Measurements from ENCODE around the gene PDZD7. TPM values are rescaled to one million over a fixed set of nuclear protein-coding genes. Genes with fewer than 3 reads are reported as not detected.

PDZD7 gene
- polyA plus RNA-seq, 1 donor from 2014 or later: 1.5 TPM

DNA sequence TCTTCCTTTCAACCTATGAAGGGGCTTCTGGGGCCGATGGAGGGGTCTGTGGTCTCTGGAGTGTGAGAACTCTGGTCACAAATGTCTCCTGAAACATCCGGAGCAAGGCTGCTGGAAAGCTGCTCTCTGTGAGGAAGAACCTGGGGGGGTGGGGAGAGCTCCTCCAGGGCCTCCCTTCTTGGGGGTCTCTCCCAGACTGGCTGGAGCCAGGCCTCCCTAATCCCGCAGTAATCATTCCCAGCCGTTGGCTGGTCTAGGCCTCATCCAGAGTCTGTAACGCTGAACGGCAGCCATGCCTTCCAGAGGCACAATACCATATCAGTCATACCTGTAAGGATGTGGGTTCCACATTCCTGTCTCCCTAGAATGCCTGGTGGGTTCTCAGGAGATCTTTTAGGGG, 35.7 kb downstream of the PDZD7 start:
- Histone ChIP-seq H3K9me3 (ENCODE audit: low read length) (no peaks in the 10 kb centered on the region), H3K27ac (ENCODE audit: low read length) (no peak overlapping the region), H3F3A (ENCODE audit: insufficient read depth, low read length, poor library complexity, severe bottlenecking) (no peaks in the 10 kb centered on the region), H3K9ac (ENCODE audit: low read length) (no peak overlapping the region), H3K9me2 (ENCODE audit: insufficient read depth, low read length) (no peaks in the 10 kb centered on the region), H3K4me3 (ENCODE audit: low read length) (no peak overlapping the region), H3K27me3 (ENCODE audit: insufficient read depth, low read depth, low read length) (peaks cover 10% of the 10 kb centered on the region), H2AFZ (ENCODE audit: low read depth, low read length) (no peak overlapping the region), H4K20me1 (ENCODE audit: insufficient read depth) (no peaks in the 10 kb centered on the region), H3K4me2 (ENCODE audit: low read length) (no peak overlapping the region), H3K79me2 (replicated peaks; ENCODE audit: insufficient read depth, low read length) (peaks cover 4% of the 10 kb centered on the region), H3K36me3 (ENCODE audit: insufficient read depth, low read length) (no peaks in the 10 kb centered on the region)
- TF ChIP-seq, protein P1, sequence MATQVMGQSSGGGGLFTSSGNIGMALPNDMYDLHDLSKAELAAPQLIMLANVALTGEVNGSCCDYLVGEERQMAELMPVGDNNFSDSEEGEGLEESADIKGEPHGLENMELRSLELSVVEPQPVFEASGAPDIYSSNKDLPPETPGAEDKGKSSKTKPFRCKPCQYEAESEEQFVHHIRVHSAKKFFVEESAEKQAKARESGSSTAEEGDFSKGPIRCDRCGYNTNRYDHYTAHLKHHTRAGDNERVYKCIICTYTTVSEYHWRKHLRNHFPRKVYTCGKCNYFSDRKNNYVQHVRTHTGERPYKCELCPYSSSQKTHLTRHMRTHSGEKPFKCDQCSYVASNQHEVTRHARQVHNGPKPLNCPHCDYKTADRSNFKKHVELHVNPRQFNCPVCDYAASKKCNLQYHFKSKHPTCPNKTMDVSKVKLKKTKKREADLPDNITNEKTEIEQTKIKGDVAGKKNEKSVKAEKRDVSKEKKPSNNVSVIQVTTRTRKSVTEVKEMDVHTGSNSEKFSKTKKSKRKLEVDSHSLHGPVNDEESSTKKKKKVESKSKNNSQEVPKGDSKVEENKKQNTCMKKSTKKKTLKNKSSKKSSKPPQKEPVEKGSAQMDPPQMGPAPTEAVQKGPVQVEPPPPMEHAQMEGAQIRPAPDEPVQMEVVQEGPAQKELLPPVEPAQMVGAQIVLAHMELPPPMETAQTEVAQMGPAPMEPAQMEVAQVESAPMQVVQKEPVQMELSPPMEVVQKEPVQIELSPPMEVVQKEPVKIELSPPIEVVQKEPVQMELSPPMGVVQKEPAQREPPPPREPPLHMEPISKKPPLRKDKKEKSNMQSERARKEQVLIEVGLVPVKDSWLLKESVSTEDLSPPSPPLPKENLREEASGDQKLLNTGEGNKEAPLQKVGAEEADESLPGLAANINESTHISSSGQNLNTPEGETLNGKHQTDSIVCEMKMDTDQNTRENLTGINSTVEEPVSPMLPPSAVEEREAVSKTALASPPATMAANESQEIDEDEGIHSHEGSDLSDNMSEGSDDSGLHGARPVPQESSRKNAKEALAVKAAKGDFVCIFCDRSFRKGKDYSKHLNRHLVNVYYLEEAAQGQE (IDR thresholded peaks at IDR 0.05; ENCODE audit: borderline replicate concordance): no peak
- no peak for TF ChIP-seq EZH2 (IDR thresholded peaks at IDR 0.05; ENCODE audit: borderline replicate concordance, insufficient read depth, low read length, poor library complexity, severe bottlenecking)
- no peak for TF ChIP-seq RAD21 (conservative IDR thresholded peaks at IDR 0.05)
- no peak for TF ChIP-seq EP300 (conservative IDR thresholded peaks at IDR 0.05; ENCODE audit: poor library complexity, severe bottlenecking)
- no peak for TF ChIP-seq POLR2AphosphoS5 (IDR thresholded peaks at IDR 0.05)
- no peak for TF ChIP-seq SMC3 (conservative IDR thresholded peaks at IDR 0.05; ENCODE audit: poor library complexity)
- no peak for TF ChIP-seq MXI1 (conservative IDR thresholded peaks at IDR 0.05; ENCODE audit: poor library complexity, severe bottlenecking)
- no peak for TF ChIP-seq CTCF (IDR thresholded peaks at IDR 0.05; ENCODE audit: poor library complexity, severe bottlenecking)
- TF ChIP-seq TAF1 (IDR thresholded peaks at IDR 0.05; ENCODE audit: low read depth): no peak

- Histone ChIP-seq H3K9me2 (ENCODE audit: insufficient read depth, low read length) (no peaks in the 10 kb centered on the region), H3K27ac (ENCODE audit: low read length) (no peak overlapping the region), H3K4me2 (ENCODE audit: low read length) (no peak overlapping the region), H3K9ac (ENCODE audit: low read length) (peak overlapping the region; percentile 30), H3K36me3 (ENCODE audit: insufficient read depth, low read length) (no peaks in the 10 kb centered on the region), H3F3A (ENCODE audit: insufficient read depth, low read length, poor library complexity, severe bottlenecking) (no peaks in the 10 kb centered on the region), H3K27me3 (ENCODE audit: insufficient read depth, low read depth, low read length) (peaks cover 10% of the 10 kb centered on the region), H3K4me3 (ENCODE audit: low read length) (no peak overlapping the region), H4K20me1 (ENCODE audit: insufficient read depth) (no peaks in the 10 kb centered on the region), H2AFZ (ENCODE audit: low read depth, low read length) (no peak overlapping the region), H3K79me2 (replicated peaks; ENCODE audit: insufficient read depth, low read length) (no peaks in the 10 kb centered on the region), H3K9me3 (ENCODE audit: low read length) (no peaks in the 10 kb centered on the region)
- TF ChIP-seq SMC3 (conservative IDR thresholded peaks at IDR 0.05; ENCODE audit: poor library complexity) (peak; percentile 84), CTCF (IDR thresholded peaks at IDR 0.05; ENCODE audit: poor library complexity, severe bottlenecking) (peak; percentile 85), TAF1 (IDR thresholded peaks at IDR 0.05; ENCODE audit: low read depth) (no peak), RAD21 (conservative IDR thresholded peaks at IDR 0.05) (peak; percentile 81), EZH2 (IDR thresholded peaks at IDR 0.05; ENCODE audit: borderline replicate concordance, insufficient read depth, low read length, poor library complexity, severe bottlenecking) (no peak)
- TF ChIP-seq, protein P1 (IDR thresholded peaks at IDR 0.05; ENCODE audit: borderline replicate concordance): no peak
Measured at GRCh38 chr10:100993986-100994708, 36.8 kb downstream of the PDZD7 start.

All from neural cell (in vitro differentiated cells).